Measurements from ENCODE around the gene CBX3.
"Not testable (repeated sequence)": the region's sequence is repeated elsewhere in the genome, so short reads cannot be mapped to it uniquely, and the experiment has no call there.

The CBX3 gene

GRCh38 chr7:26201247-26202018, at the start of gene CBX3:
Gene CBX3 (plus strand): TSS chr7:26201745. CDS start chr7:26202999, 1,254 bp downstream.
- peak; percentile 77 for DNase-seq (ENCODE audit: low spot score)

- DNase-seq (ENCODE audit: low spot score): peak; percentile 83
Measured at GRCh38 chr7:26151953-26152781, 49.4 kb upstream of the CBX3 start, which contains the start of gene NFE2L3. Gene NFE2L3 (plus strand): TSS chr7:26152198. CDS start chr7:26152499, 301 bp downstream.

- DNase-seq (ENCODE audit: low spot score): not testable (repeated sequence)
Measured at GRCh38 chr7:26152782-26153240, 48.7 kb upstream of the CBX3 start.

- DNase-seq (ENCODE audit: low spot score): no peak
Measured at GRCh38 chr7:26153241-26153822, 48.2 kb upstream of the CBX3 start.

GRCh38 chr7:26153823-26154783, 47.4 kb upstream of the CBX3 start:
- no peak for DNase-seq (ENCODE audit: low spot score)

GRCh38 chr7:26155531-26156375, 45.8 kb upstream of the CBX3 start:
- no peak for DNase-seq (ENCODE audit: low spot score)

GRCh38 chr7:26156451-26157420, 44.8 kb upstream of the CBX3 start:
- DNase-seq (ENCODE audit: low spot score): no peak

- DNase-seq (ENCODE audit: low spot score): no peak
Measured at GRCh38 chr7:26157520-26158105, 43.9 kb upstream of the CBX3 start.

GRCh38 chr7:26159243-26159642, 42.3 kb upstream of the CBX3 start:
- no peak for DNase-seq (ENCODE audit: low spot score)

GRCh38 chr7:26160896-26161295, 40.6 kb upstream of the CBX3 start:
- no peak for DNase-seq (ENCODE audit: low spot score)

- no peak for DNase-seq (ENCODE audit: low spot score)
Measured at GRCh38 chr7:26162431-26162830, 39.1 kb upstream of the CBX3 start.

GRCh38 chr7:26163804-26164203, 37.7 kb upstream of the CBX3 start:
- not testable (repeated sequence) for DNase-seq (ENCODE audit: low spot score)

- no peak for DNase-seq (ENCODE audit: low spot score)
Measured at GRCh38 chr7:26165950-26166683, 35.4 kb upstream of the CBX3 start.

- no peak for DNase-seq (ENCODE audit: low spot score)
Measured at GRCh38 chr7:26166684-26167266, 34.8 kb upstream of the CBX3 start.

GRCh38 chr7:26167303-26167934, 34.1 kb upstream of the CBX3 start:
- no peak for DNase-seq (ENCODE audit: low spot score)

GRCh38 chr7:26168458-26169023, 33.0 kb upstream of the CBX3 start:
- DNase-seq (ENCODE audit: low spot score): no peak

- DNase-seq (ENCODE audit: low spot score): no peak
Measured at GRCh38 chr7:26169271-26169670, 32.3 kb upstream of the CBX3 start.

Measured in HuH-7.5 (cell line).